GM21576 (cell line): ENCODE measurements around the gene DNAJB9.

Experiments used
- ATAC-seq: cut with Tn5 transposase; IDR thresholded peaks from one replicate; pipeline ENCODE4 v1.9.1; 2021; ENCODE audit warnings: mild to moderate bottlenecking, moderate library complexity; ENCODE audit not compliant: unreplicated experiment

Gene DNAJB9

GRCh38 chr7:108604307-108605077 is 34.8 kb downstream of the DNAJB9 start:
- no peak for ATAC-seq

GRCh38 chr7:108605559-108606201 is 36.0 kb downstream of the DNAJB9 start:
- peak; percentile 71 for ATAC-seq

GRCh38 chr7:108609643-108610042 is 40.0 kb downstream of the DNAJB9 start:
- ATAC-seq: no peak

GRCh38 chr7:108611268-108611667 is 41.6 kb downstream of the DNAJB9 start:
- no peak for ATAC-seq

GRCh38 chr7:108613147-108613948 is 43.7 kb downstream of the DNAJB9 start:
- ATAC-seq: peak; percentile 76

GRCh38 chr7:108613949-108614381 is 44.3 kb downstream of the DNAJB9 start:
- no peak for ATAC-seq

- ATAC-seq: no peak
Observed at GRCh38 chr7:108614896-108615295, 45.2 kb downstream of the DNAJB9 start.

GRCh38 chr7:108618056-108618455 is 48.4 kb downstream of the DNAJB9 start:
- ATAC-seq: no peak

- ATAC-seq: peak; percentile 55
Observed at GRCh38 chr7:108623220-108623619, 53.5 kb downstream of the DNAJB9 start.
